HEK293 (cell line): ENCODE measurements around the gene NCEH1.

Experiments used
- ATF2 ChIP-seq: fragments of 450-650 bp; formaldehyde crosslinking; IDR thresholded peaks from 2 replicates; pipeline ENCODE4 v1.5.1; 2016; ENCODE audit warnings: missing biosample characterization, missing genetic modification characterization, low read depth
- FEZF1 ChIP-seq: fragments of 450-650 bp; formaldehyde crosslinking; IDR thresholded peaks from 2 replicates; pipeline ENCODE4 v1.5.1; 2016; ENCODE audit warnings: missing biosample characterization, missing genetic modification characterization
- IKZF3 ChIP-seq: fragments of 450-650 bp; IDR thresholded peaks from 2 replicates; pipeline ENCODE4 v1.5.0; 2018; ENCODE audit warnings: missing biosample characterization, mild to moderate bottlenecking, missing genetic modification characterization, moderate library complexity
- INSM2 ChIP-seq: fragments of 450-650 bp; formaldehyde crosslinking; IDR thresholded peaks from 2 replicates; pipeline ENCODE4 v1.5.1; 2016; ENCODE audit warnings: missing biosample characterization, missing genetic modification characterization
- KLF17 ChIP-seq: fragments of 450-650 bp; formaldehyde crosslinking; IDR thresholded peaks from 2 replicates; pipeline ENCODE4 v1.5.1; 2016; ENCODE audit warnings: missing biosample characterization, missing genetic modification characterization
- PRDM10 ChIP-seq: fragments of 450-650 bp; formaldehyde crosslinking; IDR thresholded peaks from 2 replicates; pipeline ENCODE4 v1.5.1; 2016; ENCODE audit warnings: missing biosample characterization, missing genetic modification characterization
- SALL2 ChIP-seq: fragments of 450-650 bp; formaldehyde crosslinking; IDR thresholded peaks from 2 replicates; pipeline ENCODE4 v1.5.0; 2017; ENCODE audit warnings: missing biosample characterization, mild to moderate bottlenecking, missing genetic modification characterization, borderline replicate concordance
- ZFP69B ChIP-seq: fragments of 450-650 bp; formaldehyde crosslinking; IDR thresholded peaks from 2 replicates; pipeline ENCODE4 v1.5.1; 2016; ENCODE audit warnings: missing biosample characterization, missing genetic modification characterization
- ZIC2 ChIP-seq: fragments of 450-650 bp; formaldehyde crosslinking; IDR thresholded peaks from 2 replicates; pipeline ENCODE4 v1.5.1; 2016; ENCODE audit warnings: missing biosample characterization, missing genetic modification characterization
- ZNF114 ChIP-seq: fragments of 450-650 bp; formaldehyde crosslinking; IDR thresholded peaks from 2 replicates; pipeline ENCODE4 v1.5.0; 2017; ENCODE audit warnings: missing biosample characterization, missing genetic modification characterization
- ZNF146 ChIP-seq: fragments of 450-650 bp; formaldehyde crosslinking; IDR thresholded peaks from 2 replicates; pipeline ENCODE4 v1.5.1; 2016; ENCODE audit warnings: missing biosample characterization, missing genetic modification characterization
- ZNF280C ChIP-seq: fragments of 450-650 bp; formaldehyde crosslinking; IDR thresholded peaks from 2 replicates; pipeline ENCODE4 v1.5.1; 2016; ENCODE audit warnings: missing biosample characterization, missing genetic modification characterization
- ZNF341 ChIP-seq: fragments of 450-650 bp; formaldehyde crosslinking; IDR thresholded peaks from 2 replicates; pipeline ENCODE4; 2016; ENCODE audit warnings: low read depth, missing biosample characterization, missing genetic modification characterization
- ZNF362 ChIP-seq: fragments of 450-650 bp; formaldehyde crosslinking; IDR thresholded peaks from 2 replicates; pipeline ENCODE4 v1.5.1; 2016; ENCODE audit warnings: missing biosample characterization, missing genetic modification characterization
- ZNF394 ChIP-seq: fragments of 450-650 bp; formaldehyde crosslinking; IDR thresholded peaks from 2 replicates; pipeline ENCODE4 v1.5.1; 2016; ENCODE audit warnings: missing biosample characterization, missing genetic modification characterization, mild to moderate bottlenecking, moderate library complexity, borderline replicate concordance
- ZNF473 ChIP-seq: fragments of 450-650 bp; formaldehyde crosslinking; IDR thresholded peaks from 2 replicates; pipeline ENCODE4 v1.5.1; 2017; ENCODE audit warnings: missing biosample characterization, missing genetic modification characterization
- ZNF48 ChIP-seq: fragments of 450-650 bp; formaldehyde crosslinking; IDR thresholded peaks from 2 replicates; pipeline ENCODE4 v1.5.1; 2016; ENCODE audit warnings: missing biosample characterization, missing genetic modification characterization
- ZNF580 ChIP-seq: fragments of 450-650 bp; formaldehyde crosslinking; IDR thresholded peaks from 2 replicates; pipeline ENCODE4 v1.5.1; 2016; ENCODE audit warnings: missing biosample characterization, missing genetic modification characterization
- ZNF600 ChIP-seq: fragments of 450-650 bp; formaldehyde crosslinking; IDR thresholded peaks from 2 replicates; pipeline ENCODE4 v1.5.1; 2016; ENCODE audit warnings: missing biosample characterization, missing genetic modification characterization
- ZNF623 ChIP-seq: fragments of 450-650 bp; formaldehyde crosslinking; IDR thresholded peaks from 2 replicates; pipeline ENCODE4 v1.5.1; 2016; ENCODE audit warnings: missing biosample characterization, missing genetic modification characterization
- ZNF624 ChIP-seq: fragments of 450-650 bp; formaldehyde crosslinking; IDR thresholded peaks from 2 replicates; pipeline ENCODE4 v1.5.1; 2017; ENCODE audit warnings: missing biosample characterization, missing genetic modification characterization
- ZNF701 ChIP-seq: fragments of 450-650 bp; formaldehyde crosslinking; IDR thresholded peaks from 2 replicates; pipeline ENCODE4 v1.5.1; 2016; ENCODE audit warnings: missing biosample characterization, missing genetic modification characterization
- ZNF76 ChIP-seq: fragments of 450-650 bp; formaldehyde crosslinking; IDR thresholded peaks from 2 replicates; pipeline ENCODE4; 2016; ENCODE audit warnings: low read depth, missing biosample characterization, missing genetic modification characterization, borderline replicate concordance
- ZNF837 ChIP-seq: fragments of 450-650 bp; formaldehyde crosslinking; IDR thresholded peaks from 2 replicates; pipeline ENCODE4 v1.5.1; 2016; ENCODE audit warnings: missing biosample characterization, missing genetic modification characterization
- ZSCAN23 ChIP-seq: fragments of 450-650 bp; formaldehyde crosslinking; IDR thresholded peaks from 2 replicates; pipeline ENCODE4 v1.5.1; 2016; ENCODE audit warnings: missing biosample characterization, missing genetic modification characterization
- ZSCAN5A ChIP-seq: fragments of 450-650 bp; formaldehyde crosslinking; IDR thresholded peaks from 2 replicates; pipeline ENCODE4 v1.5.1; 2016; ENCODE audit warnings: missing biosample characterization, missing genetic modification characterization

The NCEH1 gene

GRCh38 chr3:172710664-172711453, at the start of gene NCEH1 (continued):
- no peak for TF ChIP-seq ATF2
- no peak for TF ChIP-seq ZSCAN5A (tag by site-specific recombination)
- TF ChIP-seq ZNF624 (tag by site-specific recombination), result no peak
- no peak for TF ChIP-seq ZNF623 (tag by site-specific recombination)
- TF ChIP-seq ZNF362, result 0 out of 2 replicates have a peak, but pooled peaks have one; percentile 20
- TF ChIP-seq PRDM10 (tag by site-specific recombination), result peak; percentile 91
- no peak for TF ChIP-seq ZSCAN23 (tag by site-specific recombination)
- no peak for TF ChIP-seq ZNF837 (tag by site-specific recombination)
- TF ChIP-seq IKZF3 (tag by site-specific recombination), result 0 out of 2 replicates have a peak, but pooled peaks have one; percentile 13
- TF ChIP-seq ZNF280C (tag by site-specific recombination), result no peak
- no peak for TF ChIP-seq SALL2 (tag by site-specific recombination)
- no peak for TF ChIP-seq ZNF473 (tag by site-specific recombination)
- TF ChIP-seq ZNF48 (tag by site-specific recombination), result no peak
- no peak for TF ChIP-seq ZNF114 (tag by site-specific recombination)
- no peak for TF ChIP-seq ZFP69B (tag by site-specific recombination)
- TF ChIP-seq FEZF1 (tag by site-specific recombination), result 0 out of 2 replicates have a peak, but pooled peaks have one; percentile 11
- peak; percentile 81 for TF ChIP-seq ZNF600
- TF ChIP-seq ZNF394 (tag by site-specific recombination), result peak; percentile 48; the same call in 1 of the 2 replicates
- TF ChIP-seq ZNF341 (tag by site-specific recombination), result peak; percentile 37
- no peak for TF ChIP-seq KLF17 (tag by site-specific recombination)
- no peak for TF ChIP-seq ZNF701 (tag by site-specific recombination)
- peak; percentile 68 for TF ChIP-seq ZIC2 (tag by site-specific recombination)
- TF ChIP-seq ZNF580, result no peak
- peak; percentile 9; the same call in 1 of the 2 replicates for TF ChIP-seq INSM2 (tag by site-specific recombination)
- no peak for TF ChIP-seq ZNF146 (tag by site-specific recombination)
- TF ChIP-seq ZNF76, result no peak
